Motor neuron (in vitro differentiated cells): ENCODE measurements around the gene ITGB5. TPM values are rescaled to one million over a fixed set of nuclear protein-coding genes. Genes with fewer than 3 reads are reported as not detected.
A peak's percentile ranks its signal among the peaks of the same experiment; 100 is the strongest.
"Not testable (repeated sequence)": the region's sequence is repeated elsewhere in the genome, so short reads cannot be mapped to it uniquely, and the experiment has no call there.

Experiments
- ATAC-seq, 8 experiments: fragments of 200-7000 bp; cut with Tn5 transposase; replicated peaks in 6 of 8; 2 replicates each; pipeline ENCODE4 v1.8.0; 2021; ENCODE audit warnings: mild to moderate bottlenecking in 8 of 8, moderate library complexity in 8 of 8
- H3K27ac ChIP-seq, 2 donors: fragments of 250-450 bp; sonication (Bioruptor Pico); 2 replicates each; pipeline ENCODE4 v1.9.0; 2021; ENCODE audit warnings: antibody characterized with exemption in 2 of 2, mild to moderate bottlenecking in 2 of 2, moderate library complexity in 1 of 2
- H3K4me1 ChIP-seq, 2 donors: fragments of 250-450 bp; sonication (Bioruptor Pico); replicated peaks in 1 of 2; 2 replicates each; pipeline ENCODE4 v1.6.1; 2021; ENCODE audit warnings: antibody characterized with exemption in 2 of 2, mild to moderate bottlenecking in 2 of 2, moderate library complexity in 1 of 2
- H3K4me3 ChIP-seq, 5 donors: fragments of 250-450 bp; sonication (Bioruptor Pico); 2 replicates each; pipeline ENCODE4 v1.9.0; 2021; ENCODE audit warnings: antibody characterized with exemption in 5 of 5, mild to moderate bottlenecking in 5 of 5, moderate library complexity in 4 of 5
- WGBS, 10 experiments: fragments of 450-650 bp; shearing (Covaris generic); methylation state at CpG; one replicate each; pipeline ENCODE4 v1.0.0; 2022; 5-methylcytosine and 5-hydroxymethylcytosine counted together
- in situ Hi-C, 9 experiments: fragments of 400-800 bp; cut with MboI; loops; one replicate each; pipeline ENCODE4 v1.15.0; 2021; ENCODE audit warnings: low sequenced_read_pairs in 9 of 9, low pct_unique_long_range_greater_than_20kb in 2 of 9; ENCODE audit not compliant: unreplicated experiment in 9 of 9
- total RNA-seq, 8 experiments: library from RNA; unstranded; fragments of 300-600 nt; gene quantifications; 2 replicates each; pipeline versions ENCODE4 v1.2.3 to v1.2.4, GENCODE V29; 2022

Gene ITGB5
- total RNA-seq, 8 experiments from 2014 or later: 6.3 to 84.7 (median 14.6) TPM

DNA sequence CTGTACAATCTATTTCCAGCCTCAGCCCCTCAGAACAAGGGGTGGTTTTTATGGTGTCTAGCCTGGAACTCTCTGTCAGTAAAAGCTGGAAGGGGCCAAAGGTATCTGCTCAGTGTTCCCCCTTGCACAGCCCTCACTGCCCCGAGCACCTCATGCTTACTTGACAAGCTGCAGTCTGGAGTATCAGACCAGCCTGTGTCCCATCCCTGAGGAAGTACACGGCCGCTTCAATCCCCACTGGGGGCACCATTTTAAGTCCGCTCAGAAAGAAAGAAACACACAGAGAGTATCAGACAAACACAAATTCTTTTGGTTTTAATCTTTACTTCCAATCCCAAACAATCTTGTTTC, 124.5 kb downstream of the ITGB5 start:
- WGBS, 10 experiments: 67 to 100% (median 92%) methylated on average over 1 to 4 of the region's 4 CpGs; no CpG with 5 or more reads in 2 of the 10 experiments
- Histone ChIP-seq H3K27ac (no peak overlapping the region), H3K4me3 (no peak overlapping the region), H3K4me1 (peaks cover 0 to 2% of the 10 kb centered on the region in 2 donors)
- ATAC-seq: no peak
- in situ Hi-C loops: loop anchor here in 5 of 9 experiments (10.0 to 25.0 kb wide), 2 partner anchors 142 to 675 kb away; no protein-coding TSS in a partner anchor

DNA sequence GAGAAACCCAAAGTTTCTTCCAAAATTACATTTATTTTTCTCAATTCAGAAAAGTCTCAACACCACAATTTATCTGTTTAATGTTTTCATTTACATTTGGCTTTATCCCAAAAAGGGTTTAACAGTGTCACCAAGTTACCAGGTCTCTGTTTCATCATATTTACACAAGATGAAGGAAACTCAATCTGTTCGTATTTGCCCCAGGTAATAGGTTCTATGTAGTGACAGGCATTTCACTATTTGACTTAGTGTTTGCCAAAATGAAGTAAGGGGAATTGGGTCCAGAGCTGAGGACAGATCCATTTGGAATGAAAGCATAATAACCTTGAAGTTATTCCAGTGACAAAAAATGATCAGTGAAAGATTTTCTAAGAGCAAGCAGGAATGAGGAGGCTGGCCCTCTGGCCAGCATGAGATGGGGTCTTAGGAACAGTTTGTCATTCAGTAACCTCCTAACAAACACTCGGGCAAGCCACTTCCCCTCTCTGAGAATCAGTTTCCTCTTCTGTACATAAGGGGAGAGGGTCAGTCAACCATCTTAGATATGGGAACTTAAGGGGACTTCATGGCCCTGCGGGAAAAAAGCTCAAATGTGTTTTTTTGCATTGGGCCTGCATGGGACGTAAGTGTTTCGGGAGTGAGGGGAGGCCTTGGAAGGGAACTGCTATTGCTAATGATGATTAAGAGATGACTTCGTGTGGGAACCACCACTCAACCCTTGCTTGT, 125.1 kb downstream of the ITGB5 start:
- Histone ChIP-seq H3K4me3 (no peak overlapping the region), H3K27ac (no peak overlapping the region), H3K4me1 (peaks cover 0 to 2% of the 10 kb centered on the region in 2 donors)
- ATAC-seq: no peak
- in situ Hi-C loops: loop anchor here in 5 of 9 experiments (10.0 to 25.0 kb wide), 2 partner anchors 143 to 675 kb away; no protein-coding TSS in a partner anchor
- 17 to 100% (median 85%) methylated on average over 1 to 5 of the region's 6 CpGs for WGBS, 10 experiments

DNA sequence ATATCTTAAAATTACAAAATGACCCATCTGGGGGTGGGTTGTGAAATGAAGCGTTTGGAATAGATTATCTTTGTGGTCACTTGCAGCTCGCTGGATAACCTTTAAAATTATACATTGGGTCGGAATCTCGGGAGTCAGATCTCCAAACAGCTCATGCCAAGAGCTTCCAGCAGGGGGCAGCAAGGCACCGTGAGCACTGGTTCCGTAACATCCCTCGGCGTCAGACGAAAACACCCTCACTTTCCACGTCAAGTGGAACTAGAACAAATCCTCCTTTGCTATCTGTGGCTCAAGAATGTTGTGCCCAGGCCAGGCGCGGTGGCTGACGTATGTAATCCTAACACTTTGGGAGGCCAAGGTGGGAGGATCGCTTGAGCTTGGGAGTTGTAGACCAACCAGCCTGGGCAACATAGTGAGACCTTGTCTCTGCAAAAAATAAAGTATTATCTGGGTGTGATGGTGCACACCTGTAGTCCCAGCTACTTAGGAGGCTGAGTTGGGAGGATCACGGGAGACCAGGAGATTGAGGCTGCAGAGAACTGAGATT, 125.8 kb downstream of the ITGB5 start:
- no peak overlapping the region for H3K27ac ChIP-seq
- H3K4me1 ChIP-seq: peaks cover 0 to 2% of the 10 kb centered on the region in 2 donors
- WGBS, 10 experiments: 0 to 100% (median 14%) methylated on average over 1 to 9 of the region's 15 CpGs
- peak; percentile 77 to 89 (median 82) for ATAC-seq
- no peak overlapping the region for H3K4me3 ChIP-seq
- in situ Hi-C loops: loop anchor here in 5 of 9 experiments (10.0 to 25.0 kb wide), 2 partner anchors 143 to 676 kb away; no protein-coding TSS in a partner anchor

DNA sequence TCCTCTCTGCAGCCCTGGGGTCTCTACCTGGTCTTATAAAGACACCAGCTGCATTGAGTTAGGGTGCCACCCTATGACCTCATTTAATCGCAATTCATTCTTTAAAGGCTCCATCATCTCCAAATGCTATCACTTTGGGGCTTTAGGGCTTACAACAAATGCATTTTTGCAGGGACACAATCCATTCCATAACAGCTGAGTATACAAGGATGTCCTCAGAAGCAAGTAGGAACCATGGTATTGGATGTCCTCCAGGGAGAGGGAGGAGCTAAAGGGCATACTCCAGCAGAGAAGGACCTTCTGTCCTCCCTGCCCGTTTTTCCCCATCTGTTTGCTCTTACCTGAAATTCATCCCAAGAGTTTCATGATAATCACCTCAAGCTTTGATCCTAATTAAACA, 126.6 kb downstream of the ITGB5 start:
- peaks cover 0 to 2% of the 10 kb centered on the region in 2 donors for H3K4me1 ChIP-seq
- no peak overlapping the region for H3K27ac ChIP-seq
- in situ Hi-C loops: loop anchor here in 5 of 9 experiments (10.0 to 25.0 kb wide), 2 partner anchors 144 to 677 kb away; no protein-coding TSS in a partner anchor
- 13 to 67% (median 33%) methylated on average over 1 to 2 of the region's 2 CpGs; no CpG with 5 or more reads in 3 of the 10 experiments for WGBS, 10 experiments
- ATAC-seq: peak in 3 of 8 experiments; percentile 57 to 77 (median 63)
- no peak overlapping the region for H3K4me3 ChIP-seq

DNA sequence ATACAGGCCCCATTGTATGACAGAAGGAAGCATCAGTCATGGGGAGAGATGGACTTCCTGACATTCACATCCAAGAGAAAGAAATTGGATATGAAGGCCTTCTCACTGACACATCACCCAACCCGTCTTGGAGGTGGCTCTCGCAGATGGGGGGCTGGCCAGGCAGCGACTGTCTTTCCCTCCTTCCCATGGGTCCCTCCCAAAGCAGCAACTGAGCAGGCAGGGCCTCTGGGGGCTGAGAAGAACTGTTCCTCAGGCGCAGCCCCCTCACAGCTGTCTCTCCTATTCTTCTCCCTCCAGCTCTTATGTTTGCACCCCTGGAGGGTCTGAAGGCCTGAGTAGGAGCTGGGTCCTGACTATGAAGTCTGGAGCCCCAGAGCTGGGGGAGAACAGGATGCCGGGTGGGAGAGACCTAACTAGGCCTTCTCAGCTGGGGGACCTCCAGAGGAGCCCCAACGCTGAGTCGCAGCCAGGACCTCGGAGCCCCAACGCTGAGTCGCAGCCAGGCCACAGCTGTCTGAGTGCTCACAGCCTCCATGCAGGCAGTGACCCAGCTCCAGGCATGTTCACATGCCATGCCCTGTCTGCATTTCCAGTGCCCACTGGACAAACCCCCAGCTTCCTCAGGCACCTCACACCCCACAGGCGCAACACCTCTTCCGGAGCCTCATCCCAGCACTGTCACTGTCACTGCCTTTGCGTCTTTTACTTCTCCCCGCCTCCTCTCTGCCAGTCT, 127.3 kb downstream of the ITGB5 start:
- no peak for ATAC-seq
- peaks cover 0 to 2% of the 10 kb centered on the region in 2 donors for H3K4me1 ChIP-seq
- in situ Hi-C loops: loop anchor here in 5 of 9 experiments (10.0 to 25.0 kb wide), 2 partner anchors 145 to 677 kb away; no protein-coding TSS in a partner anchor
- WGBS, 10 experiments: 71 to 100% (median 93%) methylated on average over 1 to 7 of the region's 14 CpGs; no CpG with 5 or more reads in 5 of the 10 experiments
- H3K4me3 ChIP-seq: no peak overlapping the region
- H3K27ac ChIP-seq: no peak overlapping the region

DNA sequence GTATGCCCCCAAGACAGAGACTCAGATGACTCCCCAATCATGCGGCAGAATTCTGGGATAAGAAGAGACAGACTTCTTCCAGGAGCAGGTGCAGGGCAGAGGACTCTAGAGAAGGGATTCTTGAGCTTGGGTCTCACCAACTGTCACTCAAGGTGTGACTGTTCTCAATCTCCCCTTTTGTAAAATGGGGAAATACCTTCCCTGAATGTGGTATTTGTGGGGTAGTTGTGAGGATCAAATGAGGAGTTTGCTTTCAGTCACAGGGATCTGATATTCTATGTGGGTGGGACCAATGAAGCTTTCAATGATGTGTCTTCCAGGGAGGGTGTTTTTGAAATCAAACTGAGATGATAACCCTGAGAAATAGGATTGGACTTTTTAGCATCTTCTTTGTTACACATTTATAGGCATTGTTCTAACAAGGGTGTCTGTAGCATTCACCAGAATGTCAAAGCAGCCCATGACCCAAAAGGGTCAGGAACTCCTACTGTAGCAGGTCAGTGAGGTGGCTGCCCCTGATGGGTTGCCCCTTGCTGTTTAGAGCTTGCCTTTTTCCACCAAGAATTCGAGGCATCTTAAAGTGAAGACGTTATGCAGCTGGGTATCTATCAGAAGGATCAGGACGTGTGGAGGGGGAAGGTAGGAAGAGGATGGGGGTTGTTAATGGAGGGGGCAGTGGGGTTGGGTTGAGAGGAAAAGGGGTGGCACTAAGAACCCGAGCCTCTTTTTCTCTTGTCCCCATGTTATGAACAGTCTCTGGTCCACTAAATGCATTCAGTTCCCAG, 128.1 kb downstream of the ITGB5 start:
- in situ Hi-C loops: loop anchor here in 1 of 9 experiments (25.0 kb wide), 1 partner anchor 678 kb away; no protein-coding TSS in a partner anchor
- Histone ChIP-seq H3K4me3 (no peak overlapping the region), H3K4me1 (peaks cover 0 to 2% of the 10 kb centered on the region in 2 donors), H3K27ac (no peak overlapping the region)
- WGBS, 10 experiments: 14 to 100% (median 75%) methylated on average over 1 to 3 of the region's 5 CpGs; no CpG with 5 or more reads in 5 of the 10 experiments
- ATAC-seq: no peak

DNA sequence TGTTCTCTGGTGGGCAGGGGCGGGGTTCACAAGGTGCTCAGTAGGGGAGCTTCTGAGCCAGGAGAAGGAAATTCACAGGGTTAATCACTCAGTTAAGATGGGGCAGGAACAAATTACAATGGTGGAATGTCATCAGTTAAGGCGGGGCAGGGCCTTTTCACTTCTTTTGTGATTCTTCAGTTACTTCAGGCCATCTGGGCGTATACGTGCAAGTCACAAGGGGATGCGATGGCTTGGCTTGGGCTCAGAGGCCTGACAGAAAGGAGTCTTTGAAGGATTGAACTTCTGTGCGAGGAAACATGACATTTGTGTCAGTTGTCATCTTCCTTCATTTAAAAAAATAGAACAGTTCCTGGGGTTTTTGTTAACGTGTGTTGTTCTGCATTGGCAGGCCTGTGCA, 129.2 kb downstream of the ITGB5 start:
- not testable (repeated sequence) for H3K27ac ChIP-seq, H3K4me3 ChIP-seq, H3K4me1 ChIP-seq, ATAC-seq
- 55 to 82% (median 77%) methylated on average over 1 to 3 of the region's 7 CpGs; no CpG with 5 or more reads in 5 of the 10 experiments for WGBS, 10 experiments
- in situ Hi-C loops: loop anchor here in 1 of 9 experiments (25.0 kb wide), 1 partner anchor 679 kb away; no protein-coding TSS in a partner anchor

DNA sequence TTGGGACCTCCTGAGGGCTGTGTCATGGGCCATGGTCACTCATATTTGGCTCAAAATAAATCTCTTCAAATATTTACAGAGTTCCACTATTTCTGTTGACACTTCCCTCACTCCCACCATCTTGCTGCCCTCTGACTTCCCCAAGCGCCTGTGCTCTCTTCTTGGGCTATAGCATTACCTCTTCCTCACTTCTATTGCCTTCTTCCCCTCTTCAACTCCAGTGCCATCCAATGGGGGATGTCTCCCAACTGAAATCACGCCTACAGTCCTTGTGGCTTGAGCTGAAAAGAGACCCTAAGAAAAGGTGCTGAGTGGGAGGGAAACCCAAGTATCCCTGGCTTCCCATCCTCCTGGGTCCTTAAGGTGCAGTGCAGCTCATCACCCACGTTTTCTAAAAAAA, 135.1 kb downstream of the ITGB5 start:
- in situ Hi-C loops: loop anchor here in 1 of 9 experiments (25.0 kb wide), 1 partner anchor 685 kb away; no protein-coding TSS in a partner anchor
- no peak overlapping the region for H3K4me3 ChIP-seq
- H3K4me1 ChIP-seq: no peaks in the 10 kb centered on the region
- ATAC-seq: no peak
- H3K27ac ChIP-seq: no peak overlapping the region
- 0 to 100% (median 84%) methylated on average over 1 to 2 of the region's 3 CpGs; no CpG with 5 or more reads in 2 of the 10 experiments for WGBS, 10 experiments

DNA sequence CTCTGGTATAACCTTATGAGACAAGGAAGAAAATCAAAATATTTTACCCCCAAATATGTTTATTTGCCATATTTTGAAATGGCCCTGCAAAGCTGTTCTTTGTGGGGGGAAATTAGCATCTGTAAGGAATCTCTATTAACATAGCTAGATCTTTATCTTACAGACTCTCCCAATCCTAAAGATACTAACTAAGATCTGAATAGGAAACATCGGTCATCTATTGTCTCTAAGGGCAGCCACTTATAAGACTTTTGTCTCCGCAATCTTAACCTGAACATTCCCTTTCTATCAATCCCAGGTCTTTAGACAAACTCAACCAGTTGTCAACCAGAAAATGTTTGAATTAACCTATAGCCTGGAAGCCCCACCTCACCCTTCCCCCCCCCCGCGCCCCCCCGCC, 135.7 kb downstream of the ITGB5 start:
- no peak for ATAC-seq
- Histone ChIP-seq H3K27ac (no peak overlapping the region), H3K4me1 (no peaks in the 10 kb centered on the region), H3K4me3 (no peak overlapping the region)
- in situ Hi-C loops: loop anchor here in 1 of 9 experiments (25.0 kb wide), 1 partner anchor 686 kb away; no protein-coding TSS in a partner anchor
- WGBS, 10 experiments: 40 to 100% (median 75%) methylated on average over 1 to 2 of the region's 5 CpGs; no CpG with 5 or more reads in 6 of the 10 experiments

DNA sequence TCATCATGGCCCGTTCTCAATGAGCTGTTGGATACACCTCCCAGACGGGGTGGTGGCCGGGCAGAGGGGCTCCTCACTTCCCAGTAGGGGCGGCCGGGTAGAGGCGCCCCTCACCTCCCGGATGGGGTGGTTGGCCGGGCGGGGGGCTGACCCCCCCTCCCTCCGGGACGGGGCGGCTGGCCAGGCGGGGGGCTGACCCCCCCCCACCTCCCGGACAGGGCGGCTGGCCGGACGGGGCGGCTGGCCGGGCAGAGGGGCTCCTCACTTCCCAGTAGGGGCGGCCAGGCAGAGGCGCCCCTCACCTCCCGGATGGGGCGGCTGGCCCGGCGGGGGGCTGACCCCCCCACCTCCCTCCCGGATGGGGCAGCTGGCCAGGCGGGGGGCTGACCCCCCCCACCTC, 137.3 kb downstream of the ITGB5 start:
- H3K27ac ChIP-seq, H3K4me1 ChIP-seq, ATAC-seq, H3K4me3 ChIP-seq: not testable (repeated sequence)
- no CpG with 5 or more reads among the region's 27 CpGs for WGBS, 10 experiments
- in situ Hi-C loops: loop anchor here in 2 of 9 experiments (25.0 kb wide), 1 partner anchor 687 kb away; no protein-coding TSS in a partner anchor

DNA sequence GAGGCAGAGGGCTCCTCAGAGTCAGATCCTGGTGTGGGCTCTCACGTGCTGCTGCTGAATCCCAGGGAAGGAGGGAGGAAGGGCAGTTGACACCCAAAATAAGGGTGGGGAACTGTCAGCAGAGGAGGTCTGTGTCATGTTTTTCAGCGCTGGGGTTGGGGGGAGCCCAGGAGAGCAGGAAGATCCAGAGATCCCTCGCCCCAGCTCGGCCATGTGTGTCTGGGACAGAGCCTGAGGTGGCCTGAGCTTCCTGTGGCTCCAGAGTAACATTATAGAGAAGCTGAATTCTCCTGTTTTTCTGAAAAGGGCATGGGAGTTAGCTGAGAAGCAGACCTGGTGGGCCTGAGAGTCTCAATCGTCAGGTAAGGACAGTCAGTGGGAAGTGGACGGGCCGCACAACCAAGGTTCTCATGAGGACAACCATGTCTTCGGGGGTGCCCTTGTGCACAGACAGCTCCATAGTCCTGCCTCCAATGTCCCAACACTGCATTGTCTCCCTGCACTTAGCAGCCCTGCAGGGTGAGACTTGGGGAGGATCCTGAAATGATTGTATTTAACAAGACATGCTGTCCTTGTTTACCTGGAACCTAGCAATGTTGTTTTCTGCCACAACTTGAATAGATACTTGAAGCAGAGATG, 138.5 kb downstream of the ITGB5 start:
- in situ Hi-C loops: loop anchor here in 1 of 9 experiments (25.0 kb wide), 1 partner anchor 689 kb away; no protein-coding TSS in a partner anchor
- H3K27ac ChIP-seq: no peak overlapping the region
- peak in 2 of 8 experiments; percentile 26 to 27 for ATAC-seq
- 0 to 97% (median 80%) methylated on average over 1 to 7 of the region's 8 CpGs; no CpG with 5 or more reads in 3 of the 10 experiments for WGBS, 10 experiments
- no peaks in the 10 kb centered on the region for H3K4me1 ChIP-seq
- no peak overlapping the region for H3K4me3 ChIP-seq
